ENCODE results near the gene DOLK.

DOLK gene

DNA sequence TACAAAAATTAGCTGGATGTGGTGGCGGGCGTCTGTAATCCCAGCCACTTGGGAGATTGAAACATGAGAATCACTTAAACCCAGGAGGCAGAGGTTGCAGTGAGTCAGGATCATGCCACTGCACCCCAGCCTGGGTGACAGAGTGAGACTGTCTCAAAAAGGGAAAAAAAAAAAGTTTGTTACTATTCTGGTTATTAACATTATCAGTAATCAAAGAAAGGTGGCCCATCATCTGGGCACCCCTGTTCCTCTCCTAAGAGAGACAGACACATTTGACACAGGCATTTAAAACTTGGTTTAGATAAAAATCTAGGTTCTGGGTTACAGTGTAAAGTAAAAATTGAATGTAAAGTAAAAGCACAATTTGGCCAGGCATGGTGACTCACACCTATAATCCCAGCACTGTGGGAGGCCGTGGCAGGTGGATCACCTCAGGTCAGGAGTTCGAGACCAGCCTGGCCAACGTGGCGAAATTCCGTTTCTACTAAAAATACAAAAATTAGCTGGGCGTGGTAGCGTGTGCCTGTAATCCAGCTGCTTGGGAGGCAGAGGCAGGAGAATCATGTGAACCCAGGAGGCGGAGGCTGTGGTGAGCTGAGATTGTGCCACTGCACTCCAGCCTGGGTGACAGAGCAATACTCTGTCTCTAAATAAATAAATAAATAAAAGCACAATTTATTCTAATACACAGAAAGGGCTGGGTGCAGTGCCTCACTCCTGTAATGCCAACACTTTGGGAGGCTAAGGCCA is 43.4 kb downstream of the DOLK start:
- no peak for FAIRE-seq

DNA sequence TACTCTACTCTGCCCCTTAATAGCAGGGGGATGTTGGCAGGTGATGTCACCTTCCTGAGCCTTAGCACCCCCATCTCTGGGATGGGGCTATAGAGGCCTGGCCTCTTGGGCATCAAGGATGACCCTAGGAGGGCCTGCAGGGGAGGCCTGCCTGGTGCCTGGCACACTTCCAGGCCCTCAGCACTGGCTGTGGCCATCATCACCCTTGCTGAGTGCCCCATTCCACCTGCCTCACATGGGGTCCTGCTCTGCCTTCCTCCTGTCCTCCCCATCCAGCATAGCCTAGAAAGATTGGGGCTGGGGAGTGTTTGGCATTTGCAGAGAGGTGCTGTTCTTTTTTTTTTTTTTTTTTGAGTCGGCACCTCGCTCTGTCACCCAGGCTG is 44.3 kb downstream of the DOLK start:
- no peak for FAIRE-seq

DNA sequence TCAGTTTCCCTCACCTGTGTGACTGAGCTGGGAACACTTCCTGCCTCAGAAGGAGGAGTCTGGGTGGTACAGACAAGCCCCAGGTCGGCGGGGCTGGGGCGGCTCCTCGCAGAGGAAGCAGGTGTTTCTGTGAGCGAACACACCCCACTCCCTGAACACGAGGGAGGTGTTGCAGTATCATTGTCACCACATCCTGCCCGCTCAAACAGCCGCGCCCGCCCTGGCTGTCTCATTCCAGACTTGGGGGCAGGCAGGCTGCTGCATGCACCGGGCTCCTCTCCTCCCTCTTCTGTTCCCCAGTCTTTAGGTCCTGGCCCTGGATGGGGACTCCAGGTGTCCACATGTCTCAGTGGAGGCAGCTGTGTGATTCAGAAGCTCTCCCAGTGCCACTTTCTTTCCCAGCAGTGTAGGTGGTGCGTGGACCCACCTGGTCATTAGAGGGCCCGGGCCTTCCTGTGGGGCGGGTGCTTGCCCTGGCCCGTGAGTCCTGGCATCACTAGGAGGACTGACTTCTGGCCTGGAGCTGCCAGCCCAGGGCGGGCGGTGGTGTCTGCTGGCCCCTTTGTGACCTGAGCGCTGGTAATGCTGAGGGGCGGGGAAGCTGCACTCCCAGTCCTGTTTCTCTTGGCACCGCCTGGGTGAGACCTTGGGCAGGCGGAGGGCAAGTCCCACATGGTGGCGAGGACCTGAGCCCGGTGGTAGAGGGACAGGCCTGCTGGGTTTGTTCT is 44.9 kb downstream of the DOLK start:
- no peak for FAIRE-seq

DNA sequence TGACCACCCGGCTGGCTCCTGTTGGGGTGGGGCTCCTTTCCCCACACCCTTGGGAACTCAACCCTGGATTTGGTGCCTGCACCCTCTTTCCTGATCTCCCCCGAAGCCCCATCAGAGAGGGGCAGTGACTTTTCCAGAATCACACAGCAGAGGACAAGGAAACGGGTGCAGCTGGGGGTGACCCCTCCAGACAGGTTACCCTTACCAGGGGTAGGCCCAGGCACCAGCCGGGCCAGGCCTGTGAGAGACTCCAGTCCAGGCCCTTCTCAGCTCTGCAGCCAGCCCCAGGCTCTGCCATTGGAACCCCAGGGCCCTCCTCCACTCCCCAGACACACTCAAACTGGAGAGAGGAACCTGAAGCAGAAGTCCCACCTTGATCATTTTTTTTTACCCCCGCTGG is 45.6 kb downstream of the DOLK start:
- FAIRE-seq, result no peak

DNA sequence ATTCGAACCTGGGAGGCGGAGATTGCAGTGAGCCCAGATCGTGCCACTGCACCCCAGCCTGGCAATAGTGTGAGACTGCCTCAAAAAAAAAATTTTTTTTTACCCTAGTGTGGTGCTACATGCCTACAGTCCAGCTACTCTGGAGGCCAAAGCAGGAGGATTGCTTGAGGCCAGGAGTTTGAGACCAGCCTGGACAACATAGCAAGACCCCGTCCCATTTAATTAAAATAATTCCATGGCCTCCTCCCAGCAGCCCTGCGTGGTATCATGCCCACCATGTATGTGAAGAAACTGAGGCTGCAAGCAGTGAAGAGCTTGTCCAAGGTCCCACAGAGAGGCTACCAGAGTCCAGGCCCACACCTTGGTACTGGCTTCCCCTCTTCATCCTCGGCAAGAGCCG is 46.0 kb downstream of the DOLK start:
- no peak for FAIRE-seq

DNA sequence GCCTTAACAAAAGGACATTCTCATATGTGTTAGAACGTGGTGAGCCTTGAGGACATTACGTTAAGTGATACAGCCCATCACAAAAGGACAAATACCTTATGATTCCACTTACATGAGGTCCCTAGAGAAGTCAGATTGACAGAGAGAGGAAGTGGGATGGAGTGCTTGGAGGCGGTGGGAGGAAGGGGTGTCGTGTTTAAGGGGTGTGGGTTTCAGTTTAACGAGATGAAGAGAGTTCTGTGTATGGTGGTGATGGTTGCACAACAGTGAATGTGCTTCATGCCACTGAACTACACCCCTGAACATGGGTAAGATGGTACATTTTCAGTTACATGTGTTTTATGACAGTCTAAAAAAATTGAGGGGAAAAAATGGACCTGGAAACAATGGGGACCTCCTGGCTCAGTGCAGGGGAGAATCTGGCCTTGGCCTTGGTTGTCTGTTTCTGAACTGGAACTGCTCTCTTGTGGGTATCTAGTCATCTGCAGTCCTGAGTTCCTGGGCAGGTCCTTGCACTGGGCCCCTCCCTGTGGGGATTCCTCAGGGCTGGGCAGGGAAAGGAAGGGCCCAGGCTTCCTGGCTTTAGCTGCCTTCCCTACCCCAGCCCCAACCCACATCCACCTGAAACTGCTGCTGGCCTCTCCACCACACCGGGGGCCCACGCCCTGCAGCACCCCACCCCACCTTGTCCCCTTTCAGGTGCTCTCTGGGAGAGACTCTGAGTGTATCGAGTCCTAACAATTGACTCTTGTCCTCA is 47.7 kb downstream of the DOLK start:
- no peak for FAIRE-seq

DNA sequence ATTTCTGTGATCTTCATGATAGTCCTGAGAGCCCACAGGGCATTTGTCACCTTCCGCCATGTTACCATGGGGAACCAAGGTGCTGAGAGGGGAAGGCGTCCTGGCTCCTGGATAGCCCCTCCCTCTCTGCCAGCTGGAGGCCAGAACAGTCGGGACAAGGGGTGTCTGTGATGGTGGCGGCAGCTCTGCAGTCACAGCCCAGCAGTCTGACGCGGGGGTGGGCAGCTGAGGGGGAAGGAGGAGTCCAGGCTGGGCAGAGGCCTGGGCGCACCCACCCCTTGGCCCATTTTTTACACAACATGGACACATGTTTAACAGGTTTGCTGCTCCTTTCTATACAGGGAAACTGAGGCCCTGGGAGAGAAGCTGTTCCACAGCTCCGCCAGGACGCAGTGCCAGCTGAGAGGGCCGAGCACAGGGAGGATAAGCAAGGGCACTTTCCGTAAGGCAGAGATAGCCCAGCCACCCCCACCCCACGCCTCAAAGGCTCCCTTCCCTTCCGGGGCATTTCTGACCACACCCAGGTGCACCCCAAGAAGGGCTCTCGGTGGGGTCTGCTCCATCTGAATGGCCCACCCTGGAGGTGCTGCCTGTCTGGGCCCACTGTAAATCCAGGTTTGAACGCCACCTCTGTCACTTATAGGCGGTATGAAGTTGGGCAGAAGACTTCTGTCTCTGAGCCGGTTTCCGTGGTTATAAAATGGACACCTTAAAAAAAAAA is 48.4 kb downstream of the DOLK start:
- no peak for FAIRE-seq

DNA sequence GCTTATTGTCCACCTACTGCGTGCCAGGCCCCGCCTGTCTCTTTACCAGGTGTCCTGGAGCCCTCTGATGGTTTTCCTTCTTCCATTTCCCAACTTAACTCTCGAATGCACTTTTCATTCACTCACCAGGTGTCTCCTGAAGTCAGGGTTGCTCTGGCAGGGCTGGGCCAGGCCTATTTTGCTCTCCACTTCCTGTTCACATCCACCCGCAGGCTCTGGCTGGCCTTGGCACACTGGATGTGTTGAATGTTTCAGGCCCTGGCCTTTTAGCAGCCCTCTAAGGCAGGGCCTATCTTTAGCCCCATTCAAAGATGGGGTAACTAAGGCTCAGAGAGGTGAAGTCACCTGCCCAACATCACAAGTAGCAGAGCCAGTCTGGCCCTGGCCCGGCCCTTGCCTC is 49.0 kb downstream of the DOLK start:
- FAIRE-seq, result no peak

DNA sequence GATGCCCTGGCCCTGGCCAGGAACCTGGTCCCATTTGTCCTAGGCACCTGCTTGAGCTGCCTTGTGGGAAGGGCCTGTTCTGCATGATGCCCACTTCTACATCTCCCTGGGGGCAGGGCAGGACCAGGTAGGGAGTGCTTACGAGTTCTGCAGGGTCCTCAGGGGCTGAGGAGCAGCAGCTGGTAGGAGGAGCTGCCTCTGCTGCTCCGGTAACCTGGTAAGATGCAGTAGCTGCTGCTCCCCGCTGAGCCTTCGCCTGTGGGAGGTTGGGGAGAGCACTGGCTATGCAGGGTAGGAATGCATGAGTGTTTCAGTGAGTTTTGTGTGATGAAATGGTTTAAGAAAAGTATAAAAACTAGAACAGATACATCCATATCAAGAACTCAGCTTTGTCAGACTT is 51.8 kb downstream of the DOLK start:
- FAIRE-seq, result no peak

Data from TTC549 (cell line).